ENCODE data around the gene MYH15.

MYH15 gene

DNA sequence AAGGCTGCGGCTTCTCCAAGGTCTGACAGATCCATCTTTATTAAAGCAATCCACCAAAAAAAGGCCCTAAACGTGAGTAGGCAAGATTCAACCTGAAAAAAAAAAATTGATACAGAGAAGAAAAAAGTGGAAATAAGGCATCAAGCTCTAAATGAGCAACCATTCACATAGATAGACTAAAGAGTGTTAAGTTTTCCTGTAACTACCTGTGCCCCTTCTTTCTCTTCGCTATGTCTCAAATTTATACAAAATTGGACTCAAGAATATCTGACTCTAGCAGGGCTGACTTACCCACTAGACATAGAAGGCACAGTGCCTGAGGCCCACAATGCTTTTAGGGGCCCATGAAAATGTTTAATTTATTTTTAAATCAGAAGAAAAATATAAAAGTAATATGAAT lies at the start of gene MYH15:
MYH15 (minus strand) TSS at position 101 of the 400 bp plus-strand sequence; CDS start at position 35, 66 bp downstream.
- DNase-seq (ENCODE audit: low read depth, low spot score), result no peak

- DNase-seq (ENCODE audit: low read depth, low spot score), result no peak
These were observed 45.7 kb upstream of the MYH15 start for GRCh38 chr3:108555966-108556581.

DNA sequence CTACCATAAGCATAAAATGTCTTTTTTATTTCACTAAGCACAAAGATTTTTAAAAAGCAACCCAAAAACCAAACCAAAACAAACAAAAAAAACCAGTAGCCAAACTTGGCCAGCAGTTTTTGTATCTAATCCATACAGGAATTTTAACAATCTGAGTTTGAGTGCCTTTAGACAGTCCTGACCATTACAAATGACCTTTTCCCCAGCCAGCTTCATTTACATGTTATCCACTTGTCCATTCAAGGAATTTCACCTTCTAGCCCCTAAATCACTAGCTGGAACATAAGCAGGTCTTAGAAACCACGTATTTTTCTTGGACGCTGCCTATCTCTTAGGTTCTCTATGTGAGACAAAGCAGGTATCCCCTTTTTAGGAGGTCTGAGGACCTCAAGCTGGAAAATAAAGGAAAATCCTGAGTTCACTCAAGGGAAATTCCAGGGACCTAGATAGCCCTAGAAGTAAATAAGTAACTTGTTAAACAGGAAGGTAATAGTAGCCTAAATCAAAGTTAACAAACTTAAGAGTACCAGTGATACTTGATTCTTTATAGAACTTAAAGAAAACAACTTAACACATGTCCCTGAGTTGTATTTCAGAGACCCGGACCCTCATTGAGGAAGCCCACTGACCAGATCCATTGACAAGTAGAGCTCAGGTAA lies 44.6 kb upstream of the MYH15 start:
- no peak for DNase-seq (ENCODE audit: low read depth, low spot score)

- no peak for DNase-seq (ENCODE audit: low read depth, low spot score)
These were observed 43.8 kb upstream of the MYH15 start for GRCh38 chr3:108554229-108554628.

DNA sequence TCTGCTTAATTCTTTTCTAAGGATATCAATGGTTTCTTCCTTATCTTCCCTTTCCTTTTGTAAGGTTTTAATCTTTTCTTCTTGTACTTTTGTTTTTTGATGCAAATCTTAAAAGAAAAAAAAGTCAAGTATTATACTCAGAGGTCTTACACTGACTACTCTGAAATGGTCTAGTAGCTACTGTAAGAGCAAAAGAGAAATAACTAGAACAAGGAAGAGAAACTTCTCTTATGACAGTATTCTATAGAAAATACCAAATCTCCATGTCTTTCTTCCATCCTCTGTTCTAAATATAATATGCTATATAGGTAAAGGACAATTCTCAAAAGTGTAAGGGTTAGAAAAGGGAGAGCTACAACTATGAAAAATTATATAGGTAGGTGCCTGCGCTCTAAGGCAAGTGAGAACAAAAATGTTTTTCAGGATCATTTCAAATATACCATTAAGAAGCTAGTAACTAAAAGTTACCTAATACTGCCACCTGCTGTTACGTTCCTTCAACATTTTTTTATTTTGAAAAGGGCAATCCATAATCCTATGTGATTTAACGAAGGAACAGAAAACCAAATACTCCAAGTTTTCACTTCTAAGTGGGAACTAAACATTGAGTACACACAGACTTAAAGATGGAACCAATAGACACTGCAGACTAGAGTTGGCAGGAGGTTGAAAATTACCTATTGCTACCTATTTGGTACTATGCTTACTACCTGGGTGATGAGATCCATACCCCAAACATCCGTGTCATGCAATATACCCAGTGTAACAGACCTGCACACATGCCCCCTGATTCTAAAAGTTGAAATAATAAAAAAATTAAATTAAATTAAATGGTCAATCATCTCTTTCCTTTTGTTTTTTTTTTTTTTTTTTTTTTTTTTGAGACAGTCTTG lies 42.1 kb upstream of the MYH15 start:
- no peak for DNase-seq (ENCODE audit: low read depth, low spot score)

- no peak for DNase-seq (ENCODE audit: low read depth, low spot score)
These were observed 38.5 kb upstream of the MYH15 start for GRCh38 chr3:108548886-108549285.

GRCh38 chr3:108548304-108548703 lies 37.9 kb upstream of the MYH15 start:
- DNase-seq (ENCODE audit: low read depth, low spot score), result no peak

GRCh38 chr3:108546692-108547091 lies 36.3 kb upstream of the MYH15 start:
- no peak for DNase-seq (ENCODE audit: low read depth, low spot score)

DNA sequence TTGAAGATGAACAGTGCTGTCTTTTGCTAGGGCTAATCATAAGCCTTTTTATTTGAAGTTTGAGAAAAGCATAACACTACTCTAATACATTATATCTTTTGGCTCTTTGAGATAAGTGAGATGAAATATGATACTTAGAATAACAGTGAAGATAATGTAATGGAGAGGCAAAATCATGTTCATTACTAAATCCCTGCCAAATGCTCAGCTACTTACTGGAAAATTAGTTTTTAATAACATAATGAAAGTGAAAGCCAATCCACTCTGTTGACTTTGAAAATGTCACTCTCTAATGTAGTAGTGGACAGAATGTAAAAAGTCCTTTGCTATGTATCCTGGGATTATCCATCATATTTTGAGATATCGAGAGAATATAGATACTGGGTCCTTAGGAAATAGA lies 35.9 kb upstream of the MYH15 start:
- no peak for DNase-seq (ENCODE audit: low read depth, low spot score)

DNA sequence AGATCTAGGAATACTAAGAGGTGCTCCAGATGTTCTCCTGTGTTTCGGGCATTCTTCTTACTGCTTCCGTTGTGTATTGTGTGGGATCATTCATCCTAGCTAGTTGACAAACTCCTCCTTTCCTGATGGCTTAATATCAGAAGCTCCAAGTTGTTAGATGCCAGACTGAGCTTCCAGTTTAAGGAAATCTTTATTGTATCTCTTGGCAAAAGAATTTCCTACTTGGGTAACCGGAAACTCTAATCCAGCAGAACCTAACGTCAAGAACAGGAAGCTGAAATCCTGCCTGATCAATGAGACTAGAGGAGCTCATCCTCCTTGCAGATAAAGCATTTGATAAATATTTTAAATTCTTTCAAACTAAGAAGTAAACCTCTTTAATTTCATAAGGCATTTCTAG lies 27.7 kb upstream of the MYH15 start:
- no peak for DNase-seq (ENCODE audit: low read depth, low spot score)

GRCh38 chr3:108528459-108529252 lies 18.3 kb upstream of the MYH15 start:
- no peak for DNase-seq (ENCODE audit: low read depth, low spot score)

DNA sequence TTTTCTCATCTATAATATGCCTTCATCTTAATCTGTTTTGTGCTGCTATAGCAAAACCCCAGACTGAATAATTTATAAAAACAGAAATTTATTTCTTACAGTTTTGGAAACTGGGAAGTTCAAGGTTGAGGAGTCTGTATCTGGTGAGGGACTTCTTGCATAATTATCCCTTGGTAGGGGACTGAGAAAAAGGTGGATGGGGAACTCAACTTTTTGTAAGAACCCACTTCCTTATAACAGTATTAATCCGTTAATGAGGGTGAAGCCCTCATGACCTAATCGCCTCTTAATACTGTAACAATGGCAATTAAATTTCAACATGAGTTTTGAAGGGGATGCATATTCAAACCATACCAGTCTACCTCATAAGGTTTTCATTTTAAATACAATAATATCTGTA lies 17.4 kb upstream of the MYH15 start:
- DNase-seq (ENCODE audit: low read depth, low spot score), result no peak

DNA sequence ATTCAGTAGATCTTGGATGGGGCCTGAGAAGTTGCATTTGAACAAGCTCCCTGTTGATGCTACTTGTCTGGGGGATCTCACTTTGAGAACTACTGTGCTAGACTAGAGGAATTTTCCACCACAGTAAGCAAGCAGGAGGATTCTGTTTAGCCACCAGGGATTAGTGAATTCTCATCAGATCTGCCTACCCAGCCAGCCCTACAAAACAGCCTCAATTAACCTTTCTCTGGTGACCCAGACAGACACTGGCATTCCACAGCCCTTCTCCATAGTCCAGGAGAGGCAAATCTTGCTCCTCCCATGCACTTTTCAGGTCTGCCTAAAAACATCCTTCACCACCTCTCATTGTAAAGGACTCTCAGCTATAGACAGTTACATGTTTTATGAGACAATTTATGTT lies 16.7 kb upstream of the MYH15 start:
- DNase-seq (ENCODE audit: low read depth, low spot score), result no peak

- no peak for DNase-seq (ENCODE audit: low read depth, low spot score)
These were observed 15.6 kb upstream of the MYH15 start for GRCh38 chr3:108525971-108526370.

GRCh38 chr3:108525256-108525655 lies 14.9 kb upstream of the MYH15 start:
- DNase-seq (ENCODE audit: low read depth, low spot score), result no peak

GRCh38 chr3:108524537-108524936 lies 14.1 kb upstream of the MYH15 start:
- DNase-seq (ENCODE audit: low read depth, low spot score), result no peak

DNA sequence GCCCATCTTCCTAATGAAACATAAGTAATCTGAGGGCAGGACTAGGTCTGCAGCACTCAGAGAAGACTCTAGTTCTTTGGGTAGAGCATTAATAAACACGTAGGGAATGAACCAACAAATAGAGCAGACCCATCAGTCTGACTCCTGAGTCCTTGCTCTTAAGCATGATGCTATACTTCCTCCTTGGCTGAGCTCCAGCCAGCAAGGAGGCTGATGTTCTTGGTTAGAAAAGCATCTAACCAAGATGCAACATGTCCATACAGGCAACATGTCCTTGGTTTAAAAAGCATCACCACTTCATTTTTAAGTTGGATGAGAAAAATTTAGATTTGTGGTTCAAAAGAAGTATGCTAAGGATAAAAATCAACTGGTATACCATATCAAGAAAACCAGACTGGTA lies 8.5 kb upstream of the MYH15 start:
- DNase-seq (ENCODE audit: low read depth, low spot score), result no peak

- no peak for DNase-seq (ENCODE audit: low read depth, low spot score)
These were observed 6.5 kb upstream of the MYH15 start for GRCh38 chr3:108516881-108517280.

DNA sequence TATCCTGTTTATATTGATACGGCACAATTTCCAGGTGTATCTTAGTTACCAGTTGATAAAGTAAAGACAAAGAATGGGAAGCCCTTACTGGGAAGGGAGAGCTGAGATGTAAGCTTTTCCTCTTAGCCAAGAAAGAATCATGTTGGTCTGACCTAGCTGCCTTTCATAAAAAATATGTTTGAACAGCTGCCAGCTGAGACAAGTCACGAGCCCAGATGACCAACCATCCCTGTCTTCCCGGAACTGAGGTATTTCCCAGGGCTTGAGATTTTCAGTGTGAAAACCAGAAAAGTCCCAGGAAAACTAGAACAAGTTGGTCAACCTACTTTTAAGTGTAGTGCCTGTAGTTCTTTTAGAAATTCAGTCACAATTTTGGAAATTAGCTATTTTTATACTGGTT lies 3.6 kb upstream of the MYH15 start:
- no peak for DNase-seq (ENCODE audit: low read depth, low spot score)

DNA sequence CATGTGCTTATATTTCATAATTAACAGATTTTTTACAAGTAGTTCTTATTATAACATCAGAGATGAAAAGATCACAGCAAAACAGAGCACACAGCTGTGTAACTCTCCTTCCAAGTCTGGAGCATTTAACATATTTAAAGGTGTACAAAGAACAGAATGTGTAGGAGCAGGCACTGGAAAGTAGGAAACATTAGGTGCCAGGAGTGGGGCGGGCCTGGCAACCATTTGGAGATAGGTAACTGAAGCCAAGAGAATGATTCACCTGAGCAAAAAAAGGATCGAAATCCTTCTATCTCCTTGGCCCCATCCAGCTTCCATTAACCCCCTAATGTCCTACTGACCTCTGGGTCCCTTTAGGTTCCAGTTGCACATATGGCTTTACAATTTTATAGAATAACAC lies 2.3 kb upstream of the MYH15 start:
- no peak for DNase-seq (ENCODE audit: low read depth, low spot score)

- no peak for DNase-seq (ENCODE audit: low read depth, low spot score)
These were observed 1.1 kb upstream of the MYH15 start for GRCh38 chr3:108511490-108511889.

GRCh38 chr3:108511055-108511454 lies 659 bp upstream of the MYH15 start:
- DNase-seq (ENCODE audit: low read depth, low spot score), result no peak
